Smooth muscle cell (in vitro differentiated cells): ENCODE measurements around the gene OR4D1. TPM values are rescaled to one million over a fixed set of nuclear protein-coding genes. Genes with fewer than 3 reads are reported as not detected.

Experiments used
- DNase-seq: peaks from one replicate; lab custom pipeline; 2025; ENCODE audit not compliant: unreplicated experiment; lab: John Stamatoyannopoulos, UW
- H2AFZ ChIP-seq: fragments of 200-600 bp; sonication (generic); 2 replicates; pipeline ENCODE4 v1.6.0; 2016; ENCODE audit warnings: antibody characterized with exemption, low read depth, mild to moderate bottlenecking
- H3F3A ChIP-seq: fragments of 200-600 bp; sonication (generic); 2 replicates; pipeline ENCODE4 v1.6.0; 2017; ENCODE audit warnings: antibody characterized with exemption, low read depth
- H3K27ac ChIP-seq: fragments of 200-600 bp; sonication (generic); 2 replicates; pipeline ENCODE4 v1.5.1; 2016; ENCODE audit warnings: low read depth, mild to moderate bottlenecking
- H3K27me3 ChIP-seq: fragments of 200-600 bp; sonication (generic); 2 replicates; pipeline ENCODE4 v1.6.1; 2016; ENCODE audit warnings: low read depth, mild to moderate bottlenecking
- H3K36me3 ChIP-seq: fragments of 200-600 bp; sonication (generic); 2 replicates; pipeline ENCODE4 v1.5.1; 2016; ENCODE audit warnings: low read depth
- H3K4me1 ChIP-seq: fragments of 200-600 bp; sonication (generic); 2 replicates; pipeline ENCODE4 v1.5.1; 2016; ENCODE audit warnings: low read depth
- H3K4me2 ChIP-seq: fragments of 200-600 bp; sonication (generic); 2 replicates; pipeline ENCODE4 v1.6.0; 2016; ENCODE audit warnings: mild to moderate bottlenecking
- H3K4me3 ChIP-seq: fragments of 200-600 bp; sonication (generic); 2 replicates; pipeline ENCODE4 v1.5.1; 2016; ENCODE audit warnings: mild to moderate bottlenecking
- H3K79me2 ChIP-seq: fragments of 200-600 bp; sonication (generic); 2 replicates; pipeline ENCODE4 v1.6.0; 2016; ENCODE audit warnings: low read depth, mild to moderate bottlenecking
- H3K9ac ChIP-seq: fragments of 200-600 bp; sonication (generic); 2 replicates; pipeline ENCODE4 v1.6.0; 2016; ENCODE audit warnings: low read depth
- H3K9me3 ChIP-seq: fragments of 200-600 bp; sonication (generic); replicated peaks from 2 replicates; pipeline ENCODE4 v1.5.1; 2016; ENCODE audit warnings: low read depth
- H4K20me1 ChIP-seq: fragments of 200-600 bp; sonication (generic); 2 replicates; pipeline ENCODE4 v1.6.0; 2016; ENCODE audit warnings: low read depth
- WGBS: methylation state at CpG from one replicate; pipeline ENCODE4 v1.1.7; 2016; ENCODE audit warnings: low lambda C conversion rate; 5-methylcytosine and 5-hydroxymethylcytosine counted together
- polyA plus RNA-seq: library from polyadenylated mRNA; unstranded; fragments of >200 nt; fragmentation: Nextera tagmentation; extraction: Ambion mirVana; gene quantifications from 2 replicates; pipeline ENCODE4 v1.2.1, GENCODE V29; 2016
- total RNA-seq: library from RNA; depleted of rRNA; stranded (reverse); fragments of >200 nt; gene quantifications from 2 replicates; pipeline ENCODE4 v1.2.3, GENCODE V29; 2014
- TF ChIP-seq, protein P1 (sequence below): fragments of 200-600 bp; sonication (generic); IDR thresholded peaks from 2 replicates; pipeline ENCODE4 v1.5.1; 2017; ENCODE audit warnings: borderline replicate concordance, mild to moderate bottlenecking, antibody characterized with exemption; ENCODE audit not compliant: insufficient read depth, poor library complexity, severe bottlenecking

The OR4D1 gene
- total and polyA plus RNA-seq, 2 experiments from 2014 or later = not detected

DNA sequence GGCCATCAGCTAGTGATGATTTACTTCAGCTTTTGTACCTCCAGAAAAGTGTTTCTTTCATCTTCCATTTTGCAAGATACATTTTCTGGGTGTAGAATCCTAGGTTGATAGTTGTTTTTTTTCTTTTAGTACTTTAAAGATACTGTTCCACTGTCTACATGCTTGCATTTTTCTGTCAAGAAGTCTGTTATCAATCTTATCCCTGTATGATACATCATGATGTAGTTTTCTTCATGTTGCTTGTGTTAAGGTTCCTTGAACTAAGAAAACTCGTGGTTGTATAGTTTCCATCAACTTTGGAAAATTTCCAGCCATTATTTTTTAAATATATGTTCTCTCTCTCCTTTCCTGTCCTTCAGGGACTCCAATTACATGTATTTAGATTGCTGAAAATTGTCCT is 40.9 kb upstream of the OR4D1 start:
- no peaks in the 10 kb centered on the region for H3K79me2 ChIP-seq
- no peak overlapping the region for H2AFZ ChIP-seq
- H3K4me2 ChIP-seq = no peak overlapping the region
- H3K4me3 ChIP-seq = no peak overlapping the region
- peaks cover 3% of the 10 kb centered on the region for H3K27me3 ChIP-seq
- H4K20me1 ChIP-seq = no peaks in the 10 kb centered on the region
- WGBS = 59% methylated on average over 1 of the region's 1 CpG
- H3K27ac ChIP-seq = no peak overlapping the region
- no peak overlapping the region for H3K9ac ChIP-seq
- H3F3A ChIP-seq = no peaks in the 10 kb centered on the region
- TF ChIP-seq, protein P1, sequence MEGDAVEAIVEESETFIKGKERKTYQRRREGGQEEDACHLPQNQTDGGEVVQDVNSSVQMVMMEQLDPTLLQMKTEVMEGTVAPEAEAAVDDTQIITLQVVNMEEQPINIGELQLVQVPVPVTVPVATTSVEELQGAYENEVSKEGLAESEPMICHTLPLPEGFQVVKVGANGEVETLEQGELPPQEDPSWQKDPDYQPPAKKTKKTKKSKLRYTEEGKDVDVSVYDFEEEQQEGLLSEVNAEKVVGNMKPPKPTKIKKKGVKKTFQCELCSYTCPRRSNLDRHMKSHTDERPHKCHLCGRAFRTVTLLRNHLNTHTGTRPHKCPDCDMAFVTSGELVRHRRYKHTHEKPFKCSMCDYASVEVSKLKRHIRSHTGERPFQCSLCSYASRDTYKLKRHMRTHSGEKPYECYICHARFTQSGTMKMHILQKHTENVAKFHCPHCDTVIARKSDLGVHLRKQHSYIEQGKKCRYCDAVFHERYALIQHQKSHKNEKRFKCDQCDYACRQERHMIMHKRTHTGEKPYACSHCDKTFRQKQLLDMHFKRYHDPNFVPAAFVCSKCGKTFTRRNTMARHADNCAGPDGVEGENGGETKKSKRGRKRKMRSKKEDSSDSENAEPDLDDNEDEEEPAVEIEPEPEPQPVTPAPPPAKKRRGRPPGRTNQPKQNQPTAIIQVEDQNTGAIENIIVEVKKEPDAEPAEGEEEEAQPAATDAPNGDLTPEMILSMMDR = no peak
- no peaks in the 10 kb centered on the region for H3K9me3 ChIP-seq
- no peak for DNase-seq
- H3K4me1 ChIP-seq = no peaks in the 10 kb centered on the region
- H3K36me3 ChIP-seq = no peaks in the 10 kb centered on the region

DNA sequence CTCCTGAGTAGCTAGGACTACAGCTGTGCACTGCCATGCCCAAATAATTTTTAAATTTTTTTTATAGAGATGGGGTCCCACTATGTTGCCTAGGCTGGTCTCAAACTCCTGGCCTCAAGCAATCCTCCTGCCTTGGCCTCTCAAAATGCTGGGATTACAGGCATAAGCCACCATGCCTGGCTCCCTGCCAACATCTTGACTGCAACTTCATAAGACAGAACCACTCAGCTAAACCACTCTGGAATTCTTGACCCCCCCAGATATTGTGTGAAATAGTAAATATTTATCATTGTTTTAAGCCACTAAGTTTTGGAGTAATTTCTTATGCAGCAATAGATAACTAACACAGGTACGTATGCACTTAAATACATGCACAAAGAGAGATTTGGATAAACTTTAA is 39.0 kb upstream of the OR4D1 start:
- TF ChIP-seq, protein P1 = no peak
- H4K20me1 ChIP-seq = no peaks in the 10 kb centered on the region
- no peaks in the 10 kb centered on the region for H3K4me1 ChIP-seq
- H3K9me3 ChIP-seq = no peaks in the 10 kb centered on the region
- peaks cover 8% of the 10 kb centered on the region for H3K27me3 ChIP-seq
- no peak overlapping the region for H3K4me2 ChIP-seq
- no peak overlapping the region for H3K27ac ChIP-seq
- no peak overlapping the region for H3K9ac ChIP-seq
- no peaks in the 10 kb centered on the region for H3F3A ChIP-seq
- H2AFZ ChIP-seq = no peak overlapping the region
- 91% methylated on average over 1 of the region's 1 CpG for WGBS
- no peak overlapping the region for H3K4me3 ChIP-seq
- H3K36me3 ChIP-seq = no peaks in the 10 kb centered on the region
- H3K79me2 ChIP-seq = no peaks in the 10 kb centered on the region
- no peak for DNase-seq

DNA sequence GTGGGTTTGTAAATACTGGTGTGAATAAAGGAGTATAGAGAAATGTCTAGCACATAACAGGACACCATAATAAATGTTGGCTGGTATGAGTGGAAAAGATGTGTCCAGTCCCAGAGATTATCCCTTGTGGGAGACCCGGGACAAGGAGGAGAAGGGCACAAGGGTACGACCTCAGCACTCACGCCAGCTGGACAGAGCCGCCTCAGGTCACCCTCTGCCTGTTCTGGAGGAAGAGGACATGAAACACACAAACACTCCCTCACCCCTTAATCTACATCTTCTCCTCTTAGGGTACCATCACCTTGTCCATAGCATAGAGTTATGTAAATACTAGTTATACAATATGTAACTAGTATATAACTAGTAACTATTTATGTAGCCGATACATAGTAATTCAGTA is 38.2 kb upstream of the OR4D1 start:
- H3K36me3 ChIP-seq = no peaks in the 10 kb centered on the region
- 76% methylated on average over 5 of the region's 5 CpGs for WGBS
- H3K4me1 ChIP-seq = no peaks in the 10 kb centered on the region
- H3K9ac ChIP-seq = no peak overlapping the region
- no peaks in the 10 kb centered on the region for H4K20me1 ChIP-seq
- H3K27ac ChIP-seq = no peak overlapping the region
- no peaks in the 10 kb centered on the region for H3K9me3 ChIP-seq
- no peak overlapping the region for H3K4me2 ChIP-seq
- H3K4me3 ChIP-seq = no peak overlapping the region
- peaks cover 15% of the 10 kb centered on the region for H3K27me3 ChIP-seq
- no peaks in the 10 kb centered on the region for H3K79me2 ChIP-seq
- TF ChIP-seq, protein P1 = no peak
- H2AFZ ChIP-seq = no peak overlapping the region
- no peaks in the 10 kb centered on the region for H3F3A ChIP-seq
- no peak for DNase-seq

DNA sequence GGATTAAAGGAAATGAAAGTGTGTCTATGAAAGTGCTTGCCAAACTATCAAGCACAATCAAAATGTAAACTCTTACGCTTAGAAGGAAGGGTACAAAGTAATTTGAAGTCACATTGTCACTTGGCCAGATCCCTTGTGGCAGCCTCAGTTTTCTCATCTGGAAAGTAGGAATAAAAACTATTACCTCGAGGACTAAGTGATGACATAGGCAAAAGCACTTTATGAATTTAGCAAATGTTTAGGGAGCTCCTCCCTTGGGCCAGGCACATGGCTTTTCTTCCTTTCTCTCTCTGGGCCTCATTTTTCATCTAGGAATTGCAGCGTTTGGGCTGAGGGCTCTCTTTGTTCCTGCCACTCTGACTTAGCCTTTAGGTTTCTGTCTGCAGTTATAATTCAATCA is 36.5 kb upstream of the OR4D1 start:
- Histone ChIP-seq H3K9ac (no peak overlapping the region), H3F3A (no peaks in the 10 kb centered on the region), H3K4me2 (no peak overlapping the region), H3K4me1 (no peaks in the 10 kb centered on the region), H4K20me1 (no peaks in the 10 kb centered on the region), H3K36me3 (no peaks in the 10 kb centered on the region), H3K27me3 (peaks cover 22% of the 10 kb centered on the region), H3K9me3 (no peaks in the 10 kb centered on the region), H3K79me2 (no peaks in the 10 kb centered on the region), H2AFZ (no peak overlapping the region), H3K27ac (no peak overlapping the region), H3K4me3 (no peak overlapping the region)
- DNase-seq = no peak
- TF ChIP-seq, protein P1 = no peak
- 84% methylated on average over 3 of the region's 3 CpGs for WGBS
